ENCODE measurements around the gene LRPAP1. TPM values are rescaled to one million over a fixed set of nuclear protein-coding genes. Genes with fewer than 3 reads are reported as not detected.

LRPAP1 gene
- total RNA-seq, 1 donor from 2014 or later = 227 TPM

DNA sequence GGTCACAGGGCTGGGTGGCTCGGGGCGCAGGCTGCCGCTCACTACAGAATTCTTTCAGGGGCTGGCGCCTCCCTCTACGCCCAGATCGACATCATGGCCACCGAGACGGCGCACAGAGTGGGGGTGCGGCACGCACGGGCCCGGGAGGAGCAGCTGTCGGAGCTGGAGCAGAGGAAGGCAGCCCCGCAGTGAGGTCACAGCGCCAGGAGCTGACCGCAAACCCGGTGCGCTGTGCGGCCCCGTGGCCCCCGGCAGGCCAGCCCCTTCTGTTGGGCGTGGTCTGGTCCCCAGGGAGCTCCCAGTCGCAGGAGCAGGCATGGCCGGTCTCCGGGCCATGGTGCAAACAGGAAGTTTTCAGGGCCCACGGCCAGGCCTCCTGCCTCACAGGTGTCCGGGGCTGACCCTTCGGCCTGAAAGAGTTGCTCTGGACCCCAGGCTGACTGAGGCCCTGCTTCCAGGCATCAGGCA lies 31.6 kb downstream of the LRPAP1 start:
- DNase-seq (ENCODE audit: low spot score) = no peak

DNA sequence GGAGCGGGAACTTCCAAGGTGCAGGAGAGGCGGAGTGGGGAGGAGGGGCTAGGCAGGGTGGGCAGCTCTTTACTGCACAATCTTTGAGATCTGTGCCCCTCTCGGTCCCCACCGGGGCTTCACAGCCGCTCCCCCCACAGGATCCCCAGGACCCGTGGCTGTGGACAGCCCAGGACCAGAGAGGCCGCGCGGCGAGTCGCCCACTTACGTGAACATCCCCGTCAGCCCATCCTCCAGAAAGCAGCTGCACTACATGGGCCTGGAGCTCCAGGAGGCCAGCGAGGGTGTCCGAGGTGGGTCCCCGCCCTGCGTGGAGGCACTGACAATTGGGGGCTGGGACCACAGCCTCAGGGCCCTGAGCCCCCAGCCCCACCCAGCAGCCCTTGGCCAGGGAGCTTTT lies 32.1 kb downstream of the LRPAP1 start:
- DNase-seq (ENCODE audit: low spot score) = no peak

DNA sequence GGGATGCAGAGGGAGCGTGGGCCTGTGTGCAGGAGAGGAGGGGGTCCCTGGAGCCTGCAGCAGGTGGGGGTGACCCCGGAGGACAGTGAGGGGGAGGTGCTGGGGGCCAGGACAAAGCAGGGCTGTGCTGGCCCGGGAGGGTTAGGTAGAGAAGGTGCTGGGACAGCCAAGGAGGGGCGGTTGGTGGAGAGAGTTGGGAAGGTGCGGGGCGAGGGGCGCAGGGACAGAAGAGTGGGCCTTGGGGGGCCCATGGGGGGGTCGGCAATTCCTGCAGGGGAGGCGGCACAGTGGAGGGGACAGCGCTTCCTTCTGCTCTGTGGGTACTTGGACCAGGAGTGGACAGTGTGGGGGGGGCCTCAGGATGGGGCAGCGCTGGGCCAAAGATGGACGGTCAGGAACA lies 32.5 kb downstream of the LRPAP1 start:
- DNase-seq (ENCODE audit: low spot score) = no peak

DNA sequence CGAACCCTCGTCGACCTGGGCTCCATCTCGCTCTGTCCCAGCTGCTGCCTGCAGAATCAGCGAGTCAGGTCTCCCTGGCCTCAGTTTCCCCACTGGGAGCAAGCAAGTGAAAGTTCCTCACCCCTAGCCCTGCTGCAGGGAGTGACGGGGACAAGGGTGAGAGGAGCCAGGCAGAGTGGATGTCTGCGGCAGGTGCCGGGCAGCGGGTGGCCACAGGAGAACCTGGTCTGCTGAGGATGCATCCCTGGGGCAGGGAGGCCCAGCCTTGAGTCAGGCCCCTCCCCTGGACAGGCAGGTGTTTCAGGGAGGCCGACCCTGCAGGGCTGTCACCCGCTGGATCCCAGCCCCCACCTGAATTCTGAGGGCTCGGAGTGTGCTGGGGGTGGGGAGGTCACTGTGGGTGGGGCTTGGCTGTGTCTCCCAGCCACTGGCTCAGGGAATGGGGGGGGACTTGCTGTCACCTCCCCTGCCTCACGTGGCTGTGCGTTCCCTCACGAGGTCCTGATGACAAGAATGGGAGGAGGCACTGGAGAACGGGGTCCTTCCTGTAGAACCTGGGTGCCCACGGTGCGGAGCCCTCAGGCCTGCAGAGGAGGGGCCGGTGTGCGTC lies 33.2 kb downstream of the LRPAP1 start:
- DNase-seq (ENCODE audit: low spot score) = no peak

DNA sequence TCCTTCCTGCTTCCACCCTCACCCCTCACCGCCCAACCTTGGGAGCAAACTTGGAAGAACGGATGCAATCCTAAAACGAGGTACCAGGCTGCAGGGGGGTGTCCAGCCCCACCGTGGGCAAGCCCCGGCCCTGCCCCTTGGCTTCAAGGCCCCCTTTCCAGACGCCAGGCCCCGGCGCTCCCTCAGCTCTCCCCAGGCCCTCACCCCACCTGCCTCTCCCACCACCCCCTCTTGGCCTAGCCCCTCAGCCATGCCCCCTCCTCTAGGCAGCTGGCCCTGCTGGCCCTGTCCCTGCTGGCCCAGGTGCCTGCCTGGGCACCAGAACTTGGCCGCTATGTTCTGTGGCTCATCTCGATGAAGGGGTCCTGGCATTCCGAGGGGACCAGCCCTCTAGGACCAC lies 33.8 kb downstream of the LRPAP1 start:
- no peak for DNase-seq (ENCODE audit: low spot score)

DNA sequence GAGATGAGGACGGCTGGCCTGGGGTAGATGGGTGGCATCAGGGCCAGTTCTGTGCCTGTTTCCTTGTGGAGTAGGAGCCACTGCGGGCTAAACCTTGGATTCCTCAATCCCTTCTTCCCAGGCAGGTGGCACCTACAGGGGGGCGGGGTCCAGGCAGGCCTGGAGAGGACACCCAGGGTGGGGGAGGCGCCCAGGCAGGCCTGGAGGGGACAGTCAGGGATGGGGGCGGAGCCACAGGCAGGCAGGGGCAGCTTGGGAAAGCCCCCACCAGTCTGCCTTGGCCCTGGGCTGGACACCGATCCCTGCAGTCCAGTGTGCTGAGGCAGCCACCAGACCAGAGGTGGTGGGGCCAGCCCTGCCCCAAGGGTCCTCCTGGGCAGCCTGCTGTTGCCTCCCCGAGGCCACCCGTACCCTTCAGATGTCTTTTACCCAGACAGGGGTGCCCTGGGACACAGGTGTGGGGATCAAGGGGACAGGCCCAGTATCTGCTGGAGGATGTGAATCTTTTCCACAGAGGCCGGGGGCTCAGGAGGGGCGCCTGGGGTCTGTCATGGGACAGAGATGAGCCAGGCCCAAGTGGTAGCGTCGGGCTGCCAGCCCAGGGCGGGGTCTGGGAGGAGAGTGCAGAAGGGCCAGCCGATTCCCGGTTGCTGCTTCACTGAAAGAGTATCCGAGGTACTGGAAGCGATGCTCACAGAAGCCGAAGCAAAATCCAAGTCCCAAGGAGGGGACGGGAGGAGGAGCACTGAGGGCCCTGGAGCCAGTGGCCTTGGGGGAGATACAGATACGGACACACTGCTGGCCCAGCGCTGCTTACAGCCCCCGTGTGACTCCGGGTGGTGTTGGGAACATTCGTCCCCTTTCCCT lies 34.5 kb downstream of the LRPAP1 start:
- DNase-seq (ENCODE audit: low spot score) = no peak

DNA sequence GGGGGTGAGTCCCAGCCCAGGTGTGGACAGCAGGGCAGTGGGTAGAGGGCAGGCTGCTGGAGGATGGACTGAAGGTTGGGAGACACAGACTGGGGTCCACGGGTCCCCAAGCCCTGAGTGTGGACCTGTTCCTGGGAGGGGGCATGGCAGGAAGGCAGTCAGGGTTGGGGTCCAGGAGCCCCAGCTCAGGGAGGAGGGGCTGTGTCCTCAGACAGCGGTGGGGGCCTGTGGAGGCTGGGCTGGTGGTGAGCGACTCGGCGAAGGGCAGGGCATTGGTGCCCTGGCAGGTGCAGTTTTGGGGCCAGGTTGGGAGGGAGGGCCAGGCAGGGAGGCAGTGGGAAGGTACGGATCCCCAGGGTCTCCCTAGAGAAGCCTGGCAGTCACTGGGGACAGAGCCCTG lies 35.1 kb downstream of the LRPAP1 start:
- DNase-seq (ENCODE audit: low spot score) = no peak

DNA sequence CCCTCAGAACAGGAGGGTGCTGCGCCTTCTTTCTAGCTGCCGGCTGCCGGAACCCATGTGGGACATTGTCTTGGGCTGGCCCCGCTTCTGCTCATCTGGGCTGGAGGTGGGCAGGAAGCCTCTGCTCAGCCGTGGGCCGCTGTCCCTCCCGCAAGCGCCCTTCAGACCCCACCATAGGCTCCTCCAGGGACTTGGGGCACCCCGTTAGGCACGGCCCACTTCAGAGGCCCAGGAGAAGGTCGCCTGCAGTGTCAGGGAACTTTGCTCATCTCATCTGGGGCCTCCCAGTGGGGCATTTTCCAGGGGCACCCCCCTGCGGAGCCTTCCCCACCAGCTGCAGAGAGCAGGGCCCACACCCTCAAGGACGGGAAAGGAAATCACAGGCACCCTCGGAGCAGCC lies 36.2 kb downstream of the LRPAP1 start:
- no peak for DNase-seq (ENCODE audit: low spot score)

DNA sequence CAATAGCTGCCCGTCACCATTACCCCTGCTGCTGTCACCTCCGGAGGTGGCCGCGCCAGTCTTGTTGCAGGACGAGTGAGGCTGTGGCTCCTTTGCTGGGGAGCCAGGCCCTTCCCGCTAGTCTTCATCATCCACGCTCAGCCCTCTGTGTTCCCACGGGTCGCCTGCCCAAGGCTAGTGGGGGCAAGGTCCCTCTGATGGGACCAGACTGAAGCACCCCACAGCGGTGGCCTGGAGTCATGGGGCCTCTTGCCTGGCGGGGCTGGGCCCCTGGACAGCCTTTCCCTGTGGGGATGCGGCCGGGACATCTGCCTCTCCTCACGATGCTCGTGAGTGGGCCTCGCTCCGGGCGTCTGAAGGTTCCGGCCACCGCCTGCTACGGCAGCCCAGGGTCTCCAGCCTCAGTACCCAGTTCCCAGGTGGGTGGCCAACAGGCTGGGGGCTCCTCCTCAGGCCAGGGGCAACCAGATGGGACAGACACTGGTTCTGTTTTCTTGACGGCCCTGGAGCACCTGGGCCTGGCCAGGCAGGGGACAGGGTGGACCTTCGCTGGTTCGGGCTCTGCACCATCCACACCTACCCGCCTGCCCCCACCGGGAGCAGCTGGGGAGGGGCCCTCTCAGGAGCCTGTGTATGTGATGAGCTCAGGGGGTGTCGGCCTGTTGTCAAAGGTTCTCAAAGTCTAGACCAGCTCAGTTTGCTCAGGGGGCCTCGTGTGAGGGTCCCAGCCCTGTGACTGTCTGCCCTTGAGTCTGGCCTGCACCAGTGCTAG lies 36.8 kb downstream of the LRPAP1 start:
- no peak for DNase-seq (ENCODE audit: low spot score)

DNA sequence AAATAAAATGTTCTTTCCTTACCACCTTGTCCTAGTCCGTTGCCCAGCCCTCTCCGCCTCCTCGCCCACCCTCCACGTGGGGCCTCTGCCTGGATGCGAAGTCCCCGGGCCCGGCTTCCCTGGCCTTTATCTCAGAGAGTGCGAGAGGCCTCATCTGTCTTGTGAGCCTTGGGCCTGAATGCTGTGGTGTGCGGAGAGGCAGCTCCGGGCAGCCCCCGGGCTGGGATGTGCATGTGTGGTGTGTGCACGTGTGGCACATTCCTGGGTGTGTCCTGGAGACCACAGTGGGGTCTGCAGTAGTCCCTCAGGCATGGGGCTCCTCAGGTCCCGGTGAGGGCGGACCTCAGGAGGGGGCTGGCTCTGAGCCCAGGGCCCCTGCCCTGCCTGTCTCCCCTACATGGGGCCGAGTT lies 37.8 kb downstream of the LRPAP1 start:
- DNase-seq (ENCODE audit: low spot score) = no peak

DNA sequence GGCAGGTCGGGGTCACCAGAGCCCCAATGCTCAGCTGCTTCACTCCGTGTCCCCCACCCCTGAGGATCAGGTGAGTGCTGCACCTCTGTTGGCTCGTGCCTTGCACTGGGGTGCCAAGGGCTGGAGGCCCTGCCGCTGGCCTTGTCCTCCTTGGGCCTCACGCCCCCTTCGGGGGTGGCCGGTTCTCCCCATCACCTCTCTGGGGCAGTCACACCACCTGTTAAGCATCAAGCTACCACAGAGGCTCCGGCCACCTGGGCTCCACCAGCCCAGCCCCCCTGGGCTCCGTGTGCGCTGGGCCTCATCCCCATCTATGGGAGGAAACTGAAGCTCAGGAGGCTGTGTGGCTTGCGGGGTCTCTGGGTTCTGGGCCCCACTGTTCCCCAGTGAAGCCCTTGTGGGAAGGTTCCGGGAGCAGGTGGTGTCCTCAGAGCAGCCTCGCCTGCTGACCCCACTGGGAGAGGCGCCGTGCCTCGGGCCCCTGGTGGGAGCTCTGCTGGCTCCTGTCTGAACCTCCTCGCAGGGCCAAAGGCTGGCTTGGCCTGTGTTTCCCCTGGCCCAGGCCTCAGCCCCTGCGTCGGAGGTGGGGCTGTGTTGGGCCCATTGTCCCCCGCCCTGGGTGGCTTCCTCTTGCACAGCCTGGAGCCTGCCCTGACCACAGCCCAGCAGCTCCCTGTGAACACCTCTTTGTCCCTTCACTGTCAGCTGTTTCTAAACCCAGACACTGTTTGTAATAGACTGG lies 38.3 kb downstream of the LRPAP1 start:
- DNase-seq (ENCODE audit: low spot score) = no peak

DNA sequence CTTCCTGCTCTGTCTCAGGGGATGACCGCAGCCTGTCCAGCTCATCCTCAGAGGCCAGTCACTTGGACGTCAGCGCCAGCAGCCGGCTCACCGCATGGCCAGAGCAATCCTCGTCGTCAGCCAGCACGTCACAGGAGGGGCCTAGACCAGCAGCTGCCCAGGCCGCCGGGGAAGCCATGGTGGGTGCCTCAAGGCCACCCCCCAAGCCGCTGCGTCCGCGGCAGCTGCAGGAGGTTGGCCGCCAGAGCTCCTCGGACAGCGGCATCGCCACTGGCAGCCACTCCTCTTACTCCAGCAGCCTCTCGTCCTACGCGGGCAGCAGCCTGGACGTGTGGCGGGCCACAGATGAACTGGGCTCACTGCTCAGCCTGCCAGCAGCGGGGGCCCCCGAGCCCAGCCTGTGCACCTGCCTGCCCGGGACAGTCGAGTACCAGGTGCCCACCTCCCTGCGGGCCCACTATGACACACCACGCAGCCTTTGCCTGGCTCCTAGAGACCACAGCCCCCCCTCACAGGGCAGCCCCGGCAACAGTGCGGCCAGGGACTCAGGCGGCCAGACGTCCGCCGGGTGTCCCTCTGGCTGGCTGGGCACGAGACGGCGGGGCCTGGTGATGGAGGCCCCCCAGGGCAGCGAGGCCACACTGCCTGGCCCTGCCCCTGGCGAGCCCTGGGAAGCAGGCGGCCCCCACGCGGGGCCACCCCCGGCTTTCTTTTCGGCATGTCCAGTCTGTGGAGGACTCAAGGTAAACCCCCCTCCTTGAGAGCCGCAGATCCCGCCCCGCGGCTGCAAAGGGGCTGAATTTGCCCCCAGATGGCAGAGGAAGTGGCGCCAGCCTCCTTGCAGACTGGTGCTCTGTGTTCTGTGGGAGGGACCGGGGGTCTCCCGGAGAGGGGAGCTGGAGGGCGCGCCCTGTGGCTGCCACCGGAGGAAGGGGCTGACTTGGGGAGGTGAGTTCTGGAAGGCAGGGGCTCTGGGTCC lies 39.2 kb downstream of the LRPAP1 start:
- no peak for DNase-seq (ENCODE audit: low spot score)

DNA sequence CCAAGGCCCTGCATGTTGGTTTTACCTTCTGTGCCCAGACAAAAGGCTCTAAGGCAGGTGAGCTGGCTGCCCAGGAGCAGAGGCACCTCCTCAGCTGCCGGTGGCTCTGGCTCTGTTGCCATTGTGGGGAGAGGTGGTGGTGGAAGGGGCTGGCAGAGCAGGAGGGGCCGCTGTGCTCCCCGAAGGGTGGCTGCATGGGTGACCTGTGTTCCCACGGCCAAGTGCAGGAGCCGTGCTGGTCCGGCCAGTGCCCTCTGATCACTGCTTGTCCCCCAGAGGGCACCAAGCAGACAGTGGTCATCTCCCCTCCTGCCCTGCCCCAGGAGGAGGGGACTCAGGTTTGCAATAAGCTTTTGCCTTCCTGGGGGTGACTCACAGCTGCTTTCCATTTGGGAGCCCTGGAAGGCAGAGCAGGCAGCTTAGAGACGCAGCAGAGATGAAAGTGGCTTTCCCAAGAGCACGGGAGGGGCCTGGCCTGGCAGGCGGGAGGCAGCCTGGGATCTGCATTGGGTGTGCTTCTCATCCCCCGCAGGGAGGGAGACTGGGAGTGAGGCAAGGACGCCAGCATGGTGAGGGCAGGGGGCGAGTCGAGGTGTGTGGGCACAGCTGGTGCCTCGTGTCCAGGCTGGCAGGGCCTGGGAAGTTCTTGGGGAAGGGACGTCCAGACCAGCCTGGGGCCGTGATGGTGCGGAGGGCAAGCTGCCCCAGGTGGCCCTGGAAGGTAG lies 40.4 kb downstream of the LRPAP1 start:
- DNase-seq (ENCODE audit: low spot score) = no peak

DNA sequence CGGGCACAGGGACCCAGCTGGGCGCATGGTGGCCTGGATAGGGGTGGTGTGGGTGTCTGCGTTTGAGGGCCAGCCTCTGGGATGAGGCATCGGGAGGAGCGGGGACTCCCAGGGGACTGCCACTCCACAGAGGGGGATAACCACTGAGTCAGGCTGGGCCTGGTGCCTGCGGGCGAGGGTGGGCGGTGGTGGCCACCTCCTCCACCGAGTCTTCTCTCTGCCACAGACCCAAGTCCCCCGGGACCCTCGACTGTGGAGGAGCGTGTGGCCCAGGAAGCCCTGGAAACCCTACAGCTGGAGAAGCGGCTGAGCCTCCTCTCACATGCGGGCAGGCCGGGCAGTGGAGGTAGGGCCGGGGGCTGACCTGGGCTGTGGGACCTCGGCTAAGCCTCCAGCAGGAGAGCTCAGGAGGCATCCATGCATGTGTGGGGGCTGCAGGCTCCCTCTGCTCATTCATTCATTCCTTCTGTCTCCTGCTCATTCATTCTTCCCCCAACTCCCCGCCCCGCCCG lies 42.7 kb downstream of the LRPAP1 start:
- no peak for DNase-seq (ENCODE audit: low spot score)

DNA sequence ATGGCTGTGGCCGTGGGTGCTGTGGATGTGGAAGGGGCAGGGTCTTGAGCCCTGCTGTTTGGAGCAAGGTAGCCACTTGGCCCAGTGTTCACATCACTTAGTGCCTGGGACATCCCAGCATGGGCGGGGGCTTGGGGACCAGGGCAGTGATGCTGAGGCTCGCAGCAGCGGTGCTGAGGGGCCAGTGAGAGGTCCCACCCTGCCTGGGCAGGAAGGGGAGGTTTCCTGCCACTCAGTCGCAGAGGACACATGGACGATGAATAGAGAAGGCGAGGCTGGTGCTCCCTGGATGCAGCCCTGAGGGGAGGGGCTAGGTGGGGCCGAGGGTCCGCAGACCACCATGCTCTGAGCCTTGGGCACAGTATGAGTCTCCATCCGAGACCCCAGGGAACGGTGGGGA lies 43.4 kb downstream of the LRPAP1 start:
- no peak for DNase-seq (ENCODE audit: low spot score)

DNA sequence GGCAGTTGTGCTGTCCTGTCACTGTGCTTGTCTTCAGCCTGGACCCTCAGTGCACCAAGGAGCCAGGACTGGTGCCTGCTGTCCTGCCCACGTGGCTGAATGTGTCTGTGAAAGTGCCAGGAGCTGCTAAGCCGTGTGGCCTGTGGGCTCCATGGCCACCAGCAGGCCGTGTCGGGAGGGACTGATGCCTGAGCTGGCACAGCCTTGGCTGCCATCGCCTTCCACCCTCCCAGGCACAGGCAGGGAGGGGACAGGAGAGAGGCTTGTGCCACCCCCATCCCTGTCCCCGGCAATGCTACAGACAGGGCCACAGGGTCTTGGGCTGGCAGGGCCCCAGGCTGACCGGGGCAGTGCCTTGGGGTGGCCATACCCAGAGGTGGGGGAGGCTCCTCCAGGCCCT lies 44.4 kb downstream of the LRPAP1 start:
- DNase-seq (ENCODE audit: low spot score) = no peak

DNA sequence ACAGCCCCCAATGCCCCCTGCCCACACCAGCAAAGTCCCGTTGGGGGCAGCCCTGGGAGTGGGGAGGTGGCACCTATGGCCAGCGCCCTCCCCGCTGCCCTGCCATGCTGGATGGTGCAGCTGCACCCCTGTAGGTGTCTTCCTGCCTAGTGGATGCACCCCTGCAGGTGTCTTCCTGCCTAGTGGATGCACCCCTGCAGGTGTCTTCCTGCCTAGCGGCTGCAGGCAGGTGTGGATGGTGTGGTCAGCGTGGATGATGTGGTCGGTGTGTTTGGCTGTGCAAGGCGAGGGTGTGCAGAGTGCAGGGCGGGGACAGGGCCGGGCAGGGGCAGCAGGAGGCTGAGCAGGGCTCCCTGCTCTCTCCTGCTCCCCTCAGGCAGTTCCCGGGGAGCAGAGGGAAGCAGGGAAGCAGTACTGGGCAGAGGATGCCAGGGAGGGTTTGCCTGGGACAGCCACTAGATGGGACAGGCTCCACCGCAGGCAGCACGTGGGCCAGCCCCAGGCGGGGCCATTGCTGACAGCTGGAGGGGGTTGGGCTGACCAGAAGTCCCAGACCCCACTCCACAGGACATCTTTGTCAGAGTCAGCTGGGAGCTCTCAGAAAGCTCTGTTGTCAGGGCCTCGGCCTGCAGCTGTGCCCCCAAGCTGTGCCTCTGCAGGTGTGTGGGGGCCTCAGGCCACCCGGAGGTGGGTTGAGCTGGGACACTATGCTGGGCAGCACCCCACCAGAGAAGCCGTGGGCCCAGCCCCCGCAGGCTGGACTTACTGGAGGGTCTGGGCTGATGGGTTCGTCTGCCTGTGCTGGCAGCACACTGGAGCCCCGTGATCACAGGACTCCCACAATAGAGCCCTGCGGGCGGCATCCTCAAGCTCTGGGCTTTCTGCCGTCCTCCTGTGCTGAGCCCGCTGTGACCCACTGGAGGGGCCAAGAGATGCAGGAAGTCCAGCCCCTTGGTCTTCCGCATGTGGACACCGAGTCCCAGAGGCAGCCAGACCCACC lies 45.4 kb downstream of the LRPAP1 start:
- DNase-seq (ENCODE audit: low spot score) = no peak

DNA sequence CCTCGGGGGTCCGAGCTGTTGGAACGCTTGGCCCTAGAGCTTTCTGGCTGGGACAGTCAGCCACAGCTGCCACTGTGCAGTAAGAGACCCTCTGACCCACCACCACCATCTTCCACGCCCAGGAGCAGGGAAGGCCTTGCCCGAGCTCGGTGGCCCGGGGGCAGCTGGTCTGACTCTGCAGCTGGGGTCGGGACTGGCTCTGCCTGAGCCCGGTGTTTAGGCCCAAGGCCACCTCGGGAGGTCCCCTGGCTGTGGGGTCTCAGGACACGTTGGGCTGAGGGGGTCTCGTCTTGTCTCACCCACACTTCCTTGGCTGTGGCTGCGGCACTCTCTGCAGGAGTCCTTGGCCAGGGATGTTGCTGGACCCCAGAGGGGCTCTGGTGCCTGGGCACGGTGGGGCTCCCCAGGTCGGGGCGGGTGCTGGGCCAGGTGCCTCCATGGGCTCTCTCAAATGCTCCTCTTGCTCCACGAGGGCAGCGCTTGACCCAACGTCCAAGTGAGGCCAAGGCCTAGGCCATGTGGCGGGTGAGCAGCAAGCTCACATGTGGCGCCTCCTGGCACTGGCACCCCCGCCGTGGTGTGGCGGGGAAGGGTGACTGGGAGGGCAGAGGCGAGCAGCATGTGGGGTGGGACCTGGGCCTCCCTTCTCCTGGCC lies 46.2 kb downstream of the LRPAP1 start:
- DNase-seq (ENCODE audit: low spot score) = no peak

Data from mucosa of gallbladder (tissue), 1 donor.